ENCODE data around the gene TGFBR2.

The TGFBR2 gene

DNA sequence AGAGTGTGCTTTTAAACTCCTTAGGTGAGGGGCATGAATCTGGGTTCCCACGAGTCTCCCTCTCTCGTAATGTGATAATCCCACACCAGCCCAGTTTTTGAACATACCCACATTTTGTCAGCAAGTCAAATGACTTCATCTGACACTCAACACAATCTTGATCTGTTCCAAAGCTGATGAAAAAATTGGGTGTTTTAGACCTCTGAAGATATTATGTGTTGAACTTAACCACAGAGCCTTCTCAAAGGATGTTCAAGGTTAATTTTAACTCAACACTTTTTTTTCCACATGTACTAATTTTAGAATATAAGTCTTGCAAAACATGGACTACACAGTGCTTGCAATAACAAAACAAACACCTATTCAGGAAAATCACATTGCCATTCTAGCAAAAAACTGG lies 123.1 kb downstream of the TGFBR2 start:
- Histone ChIP-seq H3K36me3 (ENCODE audit: low read length) (no peaks in the 10 kb centered on the region), H3K27ac (ENCODE audit: low read depth, low read length) (no peak overlapping the region), H4K20me1 (ENCODE audit: low read depth, low read length) (no peaks in the 10 kb centered on the region), H3K9me3 (ENCODE audit: insufficient read depth, low read length) (no peaks in the 10 kb centered on the region), H3K4me2 (ENCODE audit: low read depth, low read length, poor library complexity, severe bottlenecking) (no peak overlapping the region), H3K79me2 (ENCODE audit: insufficient read depth, low read length) (no peaks in the 10 kb centered on the region), H2AFZ (ENCODE audit: low read depth, low read length, severe bottlenecking) (no peak overlapping the region), H3K9me2 (replicated peaks; ENCODE audit: insufficient read depth, low read length) (no peaks in the 10 kb centered on the region), H3K27me3 (ENCODE audit: low read length) (no peaks in the 10 kb centered on the region), H3F3A (ENCODE audit: insufficient read depth) (no peaks in the 10 kb centered on the region), H3K9ac (ENCODE audit: low read length) (no peak overlapping the region), H3K4me3 (ENCODE audit: insufficient read depth, low read length, poor library complexity, severe bottlenecking) (no peak overlapping the region)
- TF ChIP-seq, protein P1, sequence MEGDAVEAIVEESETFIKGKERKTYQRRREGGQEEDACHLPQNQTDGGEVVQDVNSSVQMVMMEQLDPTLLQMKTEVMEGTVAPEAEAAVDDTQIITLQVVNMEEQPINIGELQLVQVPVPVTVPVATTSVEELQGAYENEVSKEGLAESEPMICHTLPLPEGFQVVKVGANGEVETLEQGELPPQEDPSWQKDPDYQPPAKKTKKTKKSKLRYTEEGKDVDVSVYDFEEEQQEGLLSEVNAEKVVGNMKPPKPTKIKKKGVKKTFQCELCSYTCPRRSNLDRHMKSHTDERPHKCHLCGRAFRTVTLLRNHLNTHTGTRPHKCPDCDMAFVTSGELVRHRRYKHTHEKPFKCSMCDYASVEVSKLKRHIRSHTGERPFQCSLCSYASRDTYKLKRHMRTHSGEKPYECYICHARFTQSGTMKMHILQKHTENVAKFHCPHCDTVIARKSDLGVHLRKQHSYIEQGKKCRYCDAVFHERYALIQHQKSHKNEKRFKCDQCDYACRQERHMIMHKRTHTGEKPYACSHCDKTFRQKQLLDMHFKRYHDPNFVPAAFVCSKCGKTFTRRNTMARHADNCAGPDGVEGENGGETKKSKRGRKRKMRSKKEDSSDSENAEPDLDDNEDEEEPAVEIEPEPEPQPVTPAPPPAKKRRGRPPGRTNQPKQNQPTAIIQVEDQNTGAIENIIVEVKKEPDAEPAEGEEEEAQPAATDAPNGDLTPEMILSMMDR (IDR thresholded peaks at IDR 0.05; ENCODE audit: insufficient read depth, low read length, poor library complexity, severe bottlenecking): no peak
- no peak for TF ChIP-seq EZH2phosphoT487 (conservative IDR thresholded peaks at IDR 0.05; ENCODE audit: low read length)

DNA sequence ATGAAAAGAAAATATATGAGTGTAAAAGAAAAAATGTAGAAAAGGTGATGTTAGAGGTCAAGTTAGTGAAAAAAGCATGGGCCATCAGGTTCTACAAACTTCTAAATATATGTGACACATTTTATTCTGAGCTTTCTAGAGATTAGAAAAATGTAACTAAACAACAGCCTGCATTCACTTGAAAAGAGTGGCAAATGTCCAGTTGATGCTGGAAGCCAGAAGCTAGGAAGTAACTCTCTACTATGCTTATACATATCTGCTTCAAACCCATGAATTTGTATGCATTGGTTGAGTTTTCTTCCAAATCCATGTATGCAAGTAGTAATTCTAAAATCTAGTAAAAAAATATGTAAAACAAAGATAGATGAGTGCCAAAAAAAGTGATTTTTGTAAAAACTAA lies 123.5 kb downstream of the TGFBR2 start:
- no peak overlapping the region for H3K27ac ChIP-seq (ENCODE audit: low read depth, low read length)
- no peaks in the 10 kb centered on the region for H3F3A ChIP-seq (ENCODE audit: insufficient read depth)
- H3K9me3 ChIP-seq (ENCODE audit: insufficient read depth, low read length): no peaks in the 10 kb centered on the region
- H3K9me2 ChIP-seq (replicated peaks; ENCODE audit: insufficient read depth, low read length): no peaks in the 10 kb centered on the region
- no peak overlapping the region for H3K9ac ChIP-seq (ENCODE audit: low read length)
- H3K79me2 ChIP-seq (ENCODE audit: insufficient read depth, low read length): no peaks in the 10 kb centered on the region
- no peaks in the 10 kb centered on the region for H3K36me3 ChIP-seq (ENCODE audit: low read length)
- no peak overlapping the region for H3K4me2 ChIP-seq (ENCODE audit: low read depth, low read length, poor library complexity, severe bottlenecking)
- no peak overlapping the region for H3K4me3 ChIP-seq (ENCODE audit: insufficient read depth, low read length, poor library complexity, severe bottlenecking)
- H3K27me3 ChIP-seq (ENCODE audit: low read length): no peaks in the 10 kb centered on the region
- no peak overlapping the region for H2AFZ ChIP-seq (ENCODE audit: low read depth, low read length, severe bottlenecking)
- no peak for TF ChIP-seq EZH2phosphoT487 (conservative IDR thresholded peaks at IDR 0.05; ENCODE audit: low read length)
- TF ChIP-seq, protein P1 (IDR thresholded peaks at IDR 0.05; ENCODE audit: insufficient read depth, low read length, poor library complexity, severe bottlenecking): no peak
- H4K20me1 ChIP-seq (ENCODE audit: low read depth, low read length): no peaks in the 10 kb centered on the region

DNA sequence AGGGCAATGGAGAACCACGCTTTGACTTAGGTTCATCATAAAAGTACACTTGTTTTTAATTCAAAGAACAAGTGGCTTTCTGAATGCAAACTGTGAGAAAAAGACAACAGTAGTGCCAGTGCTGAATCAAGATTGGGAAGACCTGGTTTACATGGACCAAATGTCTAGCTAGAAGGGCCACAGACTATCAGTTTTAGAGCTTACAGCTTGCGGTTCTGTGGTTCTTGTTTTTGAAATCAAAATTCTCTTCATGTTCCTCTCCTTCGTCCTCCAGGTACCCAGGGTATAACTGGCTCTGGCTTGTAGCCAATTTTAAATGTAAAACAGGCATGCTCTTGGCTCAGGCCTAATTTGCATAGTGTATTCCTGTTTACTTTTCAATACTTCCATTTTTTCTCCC lies 124.6 kb downstream of the TGFBR2 start:
- Histone ChIP-seq H3K27ac (ENCODE audit: low read depth, low read length) (no peak overlapping the region), H3K79me2 (ENCODE audit: insufficient read depth, low read length) (no peaks in the 10 kb centered on the region), H3F3A (ENCODE audit: insufficient read depth) (no peaks in the 10 kb centered on the region), H4K20me1 (ENCODE audit: low read depth, low read length) (no peaks in the 10 kb centered on the region), H3K4me2 (ENCODE audit: low read depth, low read length, poor library complexity, severe bottlenecking) (no peak overlapping the region), H3K9me2 (replicated peaks; ENCODE audit: insufficient read depth, low read length) (no peaks in the 10 kb centered on the region), H3K27me3 (ENCODE audit: low read length) (no peaks in the 10 kb centered on the region), H3K9ac (ENCODE audit: low read length) (no peak overlapping the region), H3K9me3 (ENCODE audit: insufficient read depth, low read length) (no peaks in the 10 kb centered on the region), H3K36me3 (ENCODE audit: low read length) (no peaks in the 10 kb centered on the region), H2AFZ (ENCODE audit: low read depth, low read length, severe bottlenecking) (no peak overlapping the region), H3K4me3 (ENCODE audit: insufficient read depth, low read length, poor library complexity, severe bottlenecking) (no peak overlapping the region)
- no peak for TF ChIP-seq EZH2phosphoT487 (conservative IDR thresholded peaks at IDR 0.05; ENCODE audit: low read length)
- TF ChIP-seq, protein P1 (IDR thresholded peaks at IDR 0.05; ENCODE audit: insufficient read depth, low read length, poor library complexity, severe bottlenecking): no peak

Data from SU-DHL-6 (cell line).